C4-2B (cell line): ENCODE data around the gene CACNB2.

Experiments
- CTCF ChIP-seq: fragments of 450-650 bp; conservative IDR thresholded peaks from 2 replicates; pipeline ENCODE4 v1.5.1; 2017; ENCODE audit warnings: mild to moderate bottlenecking
- ZFX ChIP-seq: fragments of 450-650 bp; IDR thresholded peaks from 2 replicates; pipeline ENCODE4 v1.6.1; 2017

GRCh38 chr10:18399158-18399557 lies 258.9 kb downstream of the CACNB2 start:
- TF ChIP-seq CTCF (no peak), ZFX (no peak)
